CD8-positive, alpha-beta memory T cell (primary cell): Measurements from ENCODE around the gene PGS1. TPM values are rescaled to one million over a fixed set of nuclear protein-coding genes. Genes with fewer than 3 reads are reported as not detected.

Experiments
- CTCF ChIA-PET: fragments of 350-600 bp; sonication (Branson Sonifier 250); formaldehyde crosslinking; loops from one replicate; lab custom pipeline; 2021; ENCODE audit warnings: antibody characterized with exemption; lab: Charles Lee
- POLR2A ChIA-PET: fragments of 350-600 bp; sonication (Branson Sonifier 250); formaldehyde crosslinking; loops from one replicate; lab custom pipeline; 2021; ENCODE audit warnings: antibody characterized with exemption; lab: Charles Lee
- DNase-seq, 5 donors: peaks; one replicate each; pipeline versions ENCODE4 v3.0.0 to v3.0.0-alpha.2; 2020 to 2022; ENCODE audit warnings: mixed read lengths in 1 of 5
- H3K27ac ChIP-seq: one replicate; pipeline ENCODE4 v1.7.0; 2013; ENCODE audit warnings: low read depth, mild to moderate bottlenecking, low read length, moderate library complexity
- H3K27me3 ChIP-seq: 2 replicates; pipeline ENCODE4 v1.7.0; 2013; ENCODE audit warnings: low read length, mild to moderate bottlenecking; ENCODE audit not compliant: insufficient read depth, poor library complexity, severe bottlenecking
- H3K36me3 ChIP-seq: 2 replicates; pipeline ENCODE4 v1.7.0; 2013; ENCODE audit warnings: mild to moderate bottlenecking, low read length, moderate library complexity; ENCODE audit not compliant: insufficient read depth
- H3K4me1 ChIP-seq: 2 replicates; pipeline ENCODE4 v1.7.0; 2013; ENCODE audit warnings: mild to moderate bottlenecking, low read length, moderate library complexity; ENCODE audit not compliant: insufficient read depth
- H3K4me3 ChIP-seq: 2 replicates; pipeline ENCODE4 v1.7.0; 2013; ENCODE audit warnings: mild to moderate bottlenecking, low read length
- H3K9me3 ChIP-seq: 2 replicates; pipeline ENCODE4 v1.7.0; 2013; ENCODE audit warnings: mild to moderate bottlenecking, low read length
- H3K27ac Mint-ChIP-seq, 8 donors: one replicate each; pipeline ENCODE4 v1.8.0; 2020 to 2021; ENCODE audit warnings: mixed read lengths in 8 of 8, mild to moderate bottlenecking in 6 of 8, inconsistent platforms in 3 of 8, moderate library complexity in 3 of 8
- H3K27me3 Mint-ChIP-seq, 2 donors: one replicate each; pipeline ENCODE4 v1.8.0; 2020 to 2021; ENCODE audit warnings: mixed read lengths in 2 of 2, mild to moderate bottlenecking in 1 of 2, moderate library complexity in 1 of 2
- H3K36me3 Mint-ChIP-seq, 3 donors: one replicate each; pipeline ENCODE4 v1.8.0; 2020 to 2021; ENCODE audit warnings: mixed read lengths in 3 of 3, inconsistent platforms in 1 of 3, mild to moderate bottlenecking in 1 of 3
- H3K4me1 Mint-ChIP-seq, 3 donors: one replicate each; pipeline ENCODE4 v1.8.0; 2020 to 2021; ENCODE audit warnings: mixed read lengths in 3 of 3, inconsistent platforms in 1 of 3, mild to moderate bottlenecking in 1 of 3
- H3K4me3 Mint-ChIP-seq, 7 donors: one replicate each; pipeline ENCODE4 v1.8.0; 2020 to 2021; ENCODE audit warnings: mixed read lengths in 7 of 7, mild to moderate bottlenecking in 6 of 7, moderate library complexity in 4 of 7, inconsistent platforms in 2 of 7
- H3K9me3 Mint-ChIP-seq, 5 donors: one replicate each; pipeline ENCODE4 v1.8.0; 2020 to 2022; ENCODE audit warnings: mixed read lengths in 5 of 5, mild to moderate bottlenecking in 3 of 5, moderate library complexity in 2 of 5, inconsistent platforms in 1 of 5
- polyA plus RNA-seq: library from polyadenylated mRNA; unstranded; fragments of 300-500 nt; fragmentation: Illumina TruSeq; gene quantifications from one replicate; pipeline ENCODE4 v1.2.3, GENCODE V29; 2021
- total RNA-seq, 2 experiments: library from RNA; stranded (reverse); gene quantifications; one replicate each; pipeline ENCODE4 v1.2.3, GENCODE V29; 2021

The PGS1 gene
- total and polyA plus RNA-seq, 3 experiments from 2014 or later: 31.5 to 51.5 (median 48.2) TPM

- H3K27ac Mint-ChIP-seq: peak overlapping the region in 3 of 8 donors; percentile 27 to 81 (median 51)
- Histone ChIP-seq H3K9me3 (no peaks in the 10 kb centered on the region), H3K4me1 (no peaks in the 10 kb centered on the region), H3K4me3 (no peak overlapping the region), H3K36me3 (peaks cover 49% of the 10 kb centered on the region), H3K27me3 (no peaks in the 10 kb centered on the region), H3K27ac (no peak overlapping the region)
- CTCF ChIA-PET: no interaction called here
- peaks cover 24 to 48% (median 26%) of the 10 kb centered on the region in 3 donors for H3K4me1 Mint-ChIP-seq
- no peaks in the 10 kb centered on the region for H3K27me3 Mint-ChIP-seq
- H3K4me3 Mint-ChIP-seq: no peak overlapping the region
- POLR2A ChIA-PET: no interaction called here
- no peaks in the 10 kb centered on the region for H3K9me3 Mint-ChIP-seq
- peaks cover 6 to 81% (median 14%) of the 10 kb centered on the region in 3 donors for H3K36me3 Mint-ChIP-seq
- no peak for DNase-seq
These were observed 16.7 kb downstream of the PGS1 start for GRCh38 chr17:78395155-78395554.

GRCh38 chr17:78396441-78397337 lies 18.2 kb downstream of the PGS1 start:
- Mint-ChIP-seq H3K27me3 (no peaks in the 10 kb centered on the region), H3K27ac (peak overlapping the region in 1 of 8 donors; percentile 17), H3K9me3 (no peaks in the 10 kb centered on the region), H3K36me3 (peaks cover 6 to 89% (median 19%) of the 10 kb centered on the region in 3 donors), H3K4me3 (no peak overlapping the region), H3K4me1 (peaks cover 17 to 39% (median 22%) of the 10 kb centered on the region in 3 donors)
- H3K36me3 ChIP-seq: peaks cover 65% of the 10 kb centered on the region
- no peak overlapping the region for H3K27ac ChIP-seq
- no peaks in the 10 kb centered on the region for H3K4me1 ChIP-seq
- CTCF ChIA-PET: interaction anchor here (0.8 kb wide), 1 partner anchor 25 kb away, joined by 3 read pairs; no protein-coding TSS in a partner anchor
- H3K4me3 ChIP-seq: no peak overlapping the region
- no peaks in the 10 kb centered on the region for H3K9me3 ChIP-seq
- no peak for DNase-seq
- no peaks in the 10 kb centered on the region for H3K27me3 ChIP-seq
- POLR2A ChIA-PET: interaction anchor here (0.9 kb wide), 1 partner anchor 145 kb away, joined by 3 read pairs; no protein-coding TSS in a partner anchor

- Mint-ChIP-seq H3K4me3 (no peak overlapping the region), H3K27me3 (no peaks in the 10 kb centered on the region), H3K4me1 (peaks cover 14 to 29% (median 14%) of the 10 kb centered on the region in 3 donors), H3K36me3 (peaks cover 6 to 88% (median 24%) of the 10 kb centered on the region in 3 donors), H3K9me3 (no peaks in the 10 kb centered on the region), H3K27ac (peak overlapping the region in 2 of 8 donors; percentile 21 to 29)
- Histone ChIP-seq H3K27me3 (no peaks in the 10 kb centered on the region), H3K4me1 (no peaks in the 10 kb centered on the region), H3K27ac (no peak overlapping the region), H3K9me3 (no peaks in the 10 kb centered on the region), H3K36me3 (peaks cover 65% of the 10 kb centered on the region), H3K4me3 (no peak overlapping the region)
- CTCF ChIA-PET: no interaction called here
- no peak for DNase-seq
- POLR2A ChIA-PET: no interaction called here
These were observed 19.2 kb downstream of the PGS1 start for GRCh38 chr17:78397681-78398101.

GRCh38 chr17:78398390-78398789 lies 19.9 kb downstream of the PGS1 start:
- peaks cover 0 to under 1% (median 0%) of the 10 kb centered on the region in 5 donors for H3K9me3 Mint-ChIP-seq
- H3K27ac Mint-ChIP-seq: peak overlapping the region in 2 of 8 donors; percentile 45 to 70
- CTCF ChIA-PET: no interaction called here
- H3K9me3 ChIP-seq: no peaks in the 10 kb centered on the region
- H3K27me3 ChIP-seq: no peaks in the 10 kb centered on the region
- no peaks in the 10 kb centered on the region for H3K4me1 ChIP-seq
- H3K27ac ChIP-seq: no peak overlapping the region
- H3K4me3 ChIP-seq: no peak overlapping the region
- peaks cover 14 to 27% (median 16%) of the 10 kb centered on the region in 3 donors for H3K4me1 Mint-ChIP-seq
- POLR2A ChIA-PET: no interaction called here
- DNase-seq: no peak
- H3K27me3 Mint-ChIP-seq: no peaks in the 10 kb centered on the region
- H3K36me3 ChIP-seq: peaks cover 71% of the 10 kb centered on the region
- H3K4me3 Mint-ChIP-seq: no peak overlapping the region
- peaks cover 12 to 91% (median 29%) of the 10 kb centered on the region in 3 donors for H3K36me3 Mint-ChIP-seq

GRCh38 chr17:78399028-78399692 lies 20.7 kb downstream of the PGS1 start:
- Mint-ChIP-seq H3K36me3 (peaks cover 14 to 92% (median 27%) of the 10 kb centered on the region in 3 donors), H3K4me1 (peaks cover 12 to 22% (median 13%) of the 10 kb centered on the region in 3 donors), H3K4me3 (no peak overlapping the region), H3K9me3 (peaks cover 0 to 2% (median 0%) of the 10 kb centered on the region in 5 donors), H3K27ac (no peak overlapping the region), H3K27me3 (no peaks in the 10 kb centered on the region)
- ChIA-PET POLR2A (no interaction called here), CTCF (no interaction called here)
- Histone ChIP-seq H3K9me3 (no peaks in the 10 kb centered on the region), H3K4me1 (no peaks in the 10 kb centered on the region), H3K27ac (no peak overlapping the region), H3K4me3 (no peak overlapping the region), H3K36me3 (peaks cover 74% of the 10 kb centered on the region), H3K27me3 (no peaks in the 10 kb centered on the region)
- DNase-seq: no peak

GRCh38 chr17:78399693-78400144 lies 21.3 kb downstream of the PGS1 start:
- H3K36me3 ChIP-seq: peaks cover 74% of the 10 kb centered on the region
- ChIA-PET CTCF (no interaction called here), POLR2A (no interaction called here)
- Mint-ChIP-seq H3K36me3 (peaks cover 14 to 95% (median 29%) of the 10 kb centered on the region in 3 donors), H3K27me3 (no peaks in the 10 kb centered on the region), H3K4me1 (peaks cover 11 to 20% (median 12%) of the 10 kb centered on the region in 3 donors), H3K4me3 (no peak overlapping the region), H3K27ac (peak overlapping the region in 1 of 8 donors; percentile 52), H3K9me3 (peaks cover 0 to 2% (median 0%) of the 10 kb centered on the region in 5 donors)
- no peak for DNase-seq
- H3K27me3 ChIP-seq: no peaks in the 10 kb centered on the region
- H3K27ac ChIP-seq: no peak overlapping the region
- no peaks in the 10 kb centered on the region for H3K4me1 ChIP-seq
- no peak overlapping the region for H3K4me3 ChIP-seq
- H3K9me3 ChIP-seq: no peaks in the 10 kb centered on the region

GRCh38 chr17:78400581-78401240 lies 22.3 kb downstream of the PGS1 start:
- no peaks in the 10 kb centered on the region for H3K27me3 Mint-ChIP-seq
- CTCF ChIA-PET: interaction anchor here (0.8 kb wide), 1 partner anchor 11 kb away, joined by 3 read pairs; no protein-coding TSS in a partner anchor
- H3K27ac Mint-ChIP-seq: peak overlapping the region in 1 of 8 donors; percentile 73
- H3K4me3 Mint-ChIP-seq: no peak overlapping the region
- Histone ChIP-seq H3K27ac (no peak overlapping the region), H3K4me1 (no peaks in the 10 kb centered on the region), H3K4me3 (no peak overlapping the region), H3K9me3 (no peaks in the 10 kb centered on the region), H3K27me3 (no peaks in the 10 kb centered on the region), H3K36me3 (peaks cover 73% of the 10 kb centered on the region)
- H3K9me3 Mint-ChIP-seq: peaks cover 0 to 2% (median 0%) of the 10 kb centered on the region in 5 donors
- DNase-seq: no peak
- POLR2A ChIA-PET: no interaction called here
- H3K4me1 Mint-ChIP-seq: peaks cover 5 to 15% (median 12%) of the 10 kb centered on the region in 3 donors
- H3K36me3 Mint-ChIP-seq: peaks cover 14 to 93% (median 26%) of the 10 kb centered on the region in 3 donors
